Hematopoietic multipotent progenitor cell treated with erythropoietin and hydrocortisone succinate and interleukin-3 and kit ligand, for 17 days (in vitro differentiated cells): ENCODE data around the gene AXL.

Experiments
- DNase-seq: peaks from one replicate; pipeline ENCODE4 v3.0.0-alpha.2; 2015; ENCODE audit warnings: low spot score

Gene AXL

DNA sequence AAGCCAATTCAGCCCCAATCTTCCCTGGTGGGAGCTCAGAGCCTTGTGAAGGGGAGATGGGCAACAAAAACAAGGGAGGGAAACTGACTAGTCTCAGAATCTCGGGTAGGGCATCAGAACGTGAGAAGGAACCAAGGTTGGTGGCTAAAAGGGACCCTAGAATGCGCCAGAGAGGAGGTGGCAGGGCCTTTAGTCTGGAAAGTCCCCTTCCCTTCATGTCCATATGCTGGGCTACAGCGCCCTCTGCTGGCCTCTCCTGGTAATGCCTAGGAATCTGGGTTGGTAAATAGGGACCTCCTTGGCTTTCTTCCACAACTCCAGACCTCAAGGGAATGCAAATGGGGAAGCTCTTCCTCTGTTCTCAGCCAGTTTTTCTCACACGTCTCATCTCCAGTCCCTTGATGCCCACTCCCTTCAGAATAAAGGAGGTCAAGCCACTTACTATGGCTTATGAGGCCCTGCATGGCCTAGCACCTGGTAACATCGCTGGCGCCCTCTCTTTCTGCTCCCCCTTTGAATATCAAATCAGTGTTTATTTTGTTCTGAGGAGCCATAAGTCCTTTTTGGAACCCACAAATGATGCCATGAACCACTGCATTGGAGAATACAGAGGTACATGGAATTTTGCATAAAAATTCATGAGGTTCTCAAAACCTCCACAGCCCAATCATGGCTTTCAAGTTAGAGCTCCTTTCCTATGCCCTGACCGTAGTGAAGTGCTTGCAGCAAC lies 89.6 kb downstream of the AXL start:
- peak; percentile 96 for DNase-seq

DNA sequence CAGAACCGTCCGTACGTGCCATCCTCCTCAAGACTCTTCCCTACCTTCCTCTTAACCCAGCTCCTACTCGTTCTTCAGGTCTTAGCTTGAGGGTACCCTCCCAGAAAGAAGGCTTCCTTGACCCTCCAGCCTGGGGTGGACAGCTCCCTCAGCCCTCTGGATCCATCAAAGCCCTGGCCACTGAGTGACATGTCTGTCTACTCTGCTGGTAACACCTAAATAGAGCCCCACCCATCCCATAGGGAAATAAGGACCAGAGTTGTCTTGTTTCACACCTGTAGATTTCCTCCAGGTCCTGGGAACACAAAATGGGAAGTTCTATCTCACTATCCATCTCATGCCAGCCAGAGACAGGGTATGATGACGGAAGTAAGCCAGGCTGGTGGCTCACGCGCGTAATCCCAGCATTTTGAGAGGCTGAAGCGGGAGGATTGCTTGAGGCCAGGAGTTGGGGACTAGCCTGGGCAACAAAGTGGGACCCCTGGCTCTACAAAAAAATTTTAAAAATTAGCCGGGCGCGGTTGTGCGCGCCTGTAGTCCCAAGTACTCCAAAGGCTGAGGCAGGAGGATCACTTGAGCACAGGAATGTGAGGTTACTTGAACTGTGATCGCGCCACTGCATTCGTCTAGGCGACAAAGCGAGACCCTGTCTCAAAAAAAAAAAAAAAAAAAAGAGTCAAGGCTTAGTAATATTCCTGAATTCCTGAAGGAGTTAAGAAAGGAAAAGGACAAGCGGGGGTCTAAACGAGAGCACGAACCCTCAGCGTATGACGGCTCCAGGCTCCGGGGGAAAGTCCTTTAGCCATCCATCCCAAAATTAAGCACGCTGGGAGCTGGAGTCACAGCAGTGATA lies 90.4 kb downstream of the AXL start:
- DNase-seq, result peak; percentile 68

DNA sequence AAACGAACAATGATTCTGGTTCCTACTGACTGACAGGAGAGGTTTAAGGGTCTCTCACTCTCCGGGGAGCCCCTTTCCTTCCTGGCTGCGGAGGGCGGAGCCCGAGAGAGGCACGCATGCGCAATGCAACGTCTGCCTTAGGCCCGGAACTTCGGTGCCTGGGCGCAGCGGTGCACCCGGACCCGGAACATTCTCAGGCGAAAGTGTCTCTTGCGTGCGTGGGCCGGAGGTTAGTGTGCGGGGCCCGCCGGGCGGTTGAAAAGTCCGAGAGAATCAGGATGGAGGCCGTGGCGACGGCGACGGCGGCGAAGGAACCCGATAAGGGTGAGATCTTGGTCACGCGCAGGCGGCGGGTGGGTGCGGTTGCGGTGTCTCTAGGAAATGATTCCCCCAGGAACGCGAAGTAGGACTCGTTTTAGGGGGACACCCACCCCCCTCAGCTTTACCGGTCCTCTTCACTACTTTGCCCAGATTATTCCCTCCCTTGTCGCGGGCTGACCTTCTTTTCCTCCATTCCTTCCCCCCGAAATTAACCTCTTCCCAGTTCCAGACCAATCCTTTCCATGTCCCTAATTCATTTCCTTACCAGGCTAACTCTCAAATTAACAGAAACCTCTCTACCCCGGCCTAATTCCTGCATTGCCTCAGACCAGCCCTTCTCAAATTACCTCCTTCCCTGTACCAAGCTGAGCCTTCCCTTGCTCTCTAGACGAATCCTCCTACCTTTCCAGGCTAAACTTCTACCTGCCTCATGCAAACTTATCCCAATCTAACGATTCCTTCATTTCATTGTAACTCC lies 91.2 kb downstream of the AXL start, which contains the start of gene CCDC97:
Gene CCDC97, plus strand, starts transcription at position 140 of the 799 bp plus-strand sequence. Its CDS starts 139 bp downstream, at position 279.
- DNase-seq, result peak; percentile 95

DNA sequence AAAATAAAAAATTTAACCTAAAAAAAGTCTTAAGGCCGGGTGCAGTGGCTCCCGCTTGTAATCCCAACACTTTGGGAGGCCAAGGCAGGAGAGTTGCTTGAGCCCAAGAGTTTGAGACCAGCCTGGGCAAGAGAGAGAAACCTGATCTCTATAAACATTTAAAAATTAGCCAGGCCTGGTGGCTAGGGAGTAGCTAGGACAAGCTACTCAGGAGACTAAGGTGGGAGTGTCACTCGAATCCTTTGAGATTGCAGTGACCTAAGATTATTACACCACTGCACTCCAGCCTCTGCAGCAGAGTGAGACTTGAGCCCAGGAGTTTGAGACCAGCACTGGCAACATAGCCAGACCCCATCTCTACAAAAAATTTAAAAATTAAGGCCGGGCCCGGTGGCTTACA lies 92.0 kb downstream of the AXL start:
- DNase-seq, result no peak
